ENCODE measurements around the gene PGPEP1. TPM values are rescaled to one million over a fixed set of nuclear protein-coding genes. Genes with fewer than 3 reads are reported as not detected.
"Not testable (repeated sequence)": the region's sequence is repeated elsewhere in the genome, so short reads cannot be mapped to it uniquely, and the experiment has no call there.

PGPEP1 gene
- total RNA-seq, 4 donors from 2014 or later: 15.6 to 25.2 (median 18.0) TPM

GRCh38 chr19:18345296-18345695 lies 4.9 kb downstream of the PGPEP1 start:
- ATAC-seq (ENCODE audit: low FRiP score): no peak
- DNase-seq (ENCODE audit: low spot score): no peak
- TF ChIP-seq, protein P1, sequence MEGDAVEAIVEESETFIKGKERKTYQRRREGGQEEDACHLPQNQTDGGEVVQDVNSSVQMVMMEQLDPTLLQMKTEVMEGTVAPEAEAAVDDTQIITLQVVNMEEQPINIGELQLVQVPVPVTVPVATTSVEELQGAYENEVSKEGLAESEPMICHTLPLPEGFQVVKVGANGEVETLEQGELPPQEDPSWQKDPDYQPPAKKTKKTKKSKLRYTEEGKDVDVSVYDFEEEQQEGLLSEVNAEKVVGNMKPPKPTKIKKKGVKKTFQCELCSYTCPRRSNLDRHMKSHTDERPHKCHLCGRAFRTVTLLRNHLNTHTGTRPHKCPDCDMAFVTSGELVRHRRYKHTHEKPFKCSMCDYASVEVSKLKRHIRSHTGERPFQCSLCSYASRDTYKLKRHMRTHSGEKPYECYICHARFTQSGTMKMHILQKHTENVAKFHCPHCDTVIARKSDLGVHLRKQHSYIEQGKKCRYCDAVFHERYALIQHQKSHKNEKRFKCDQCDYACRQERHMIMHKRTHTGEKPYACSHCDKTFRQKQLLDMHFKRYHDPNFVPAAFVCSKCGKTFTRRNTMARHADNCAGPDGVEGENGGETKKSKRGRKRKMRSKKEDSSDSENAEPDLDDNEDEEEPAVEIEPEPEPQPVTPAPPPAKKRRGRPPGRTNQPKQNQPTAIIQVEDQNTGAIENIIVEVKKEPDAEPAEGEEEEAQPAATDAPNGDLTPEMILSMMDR (IDR thresholded peaks at IDR 0.05): no peak

DNA sequence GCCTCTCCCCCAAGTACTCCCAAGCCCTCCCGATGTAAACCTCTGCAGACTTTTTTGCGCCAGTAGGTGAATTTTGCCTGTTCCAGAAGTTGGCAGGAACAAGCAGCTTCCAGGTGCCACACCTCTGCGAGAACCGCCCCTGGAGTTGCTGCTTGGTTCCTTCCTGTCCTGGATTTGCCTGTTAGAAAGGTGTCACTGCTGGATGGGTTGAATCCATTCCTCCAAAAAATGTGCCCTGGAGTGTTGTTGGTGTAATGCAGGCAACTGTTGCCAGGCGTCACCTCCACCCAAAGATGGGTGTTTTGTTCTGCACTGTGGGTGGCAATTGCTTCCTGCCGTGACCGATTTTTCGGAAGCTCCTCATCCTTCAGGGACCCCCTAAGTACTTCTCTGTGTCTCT lies 5.7 kb downstream of the PGPEP1 start:
- DNase-seq (ENCODE audit: low spot score): no peak
- TF ChIP-seq, protein P1 (IDR thresholded peaks at IDR 0.05): no peak
- ATAC-seq (ENCODE audit: low FRiP score): no peak

DNA sequence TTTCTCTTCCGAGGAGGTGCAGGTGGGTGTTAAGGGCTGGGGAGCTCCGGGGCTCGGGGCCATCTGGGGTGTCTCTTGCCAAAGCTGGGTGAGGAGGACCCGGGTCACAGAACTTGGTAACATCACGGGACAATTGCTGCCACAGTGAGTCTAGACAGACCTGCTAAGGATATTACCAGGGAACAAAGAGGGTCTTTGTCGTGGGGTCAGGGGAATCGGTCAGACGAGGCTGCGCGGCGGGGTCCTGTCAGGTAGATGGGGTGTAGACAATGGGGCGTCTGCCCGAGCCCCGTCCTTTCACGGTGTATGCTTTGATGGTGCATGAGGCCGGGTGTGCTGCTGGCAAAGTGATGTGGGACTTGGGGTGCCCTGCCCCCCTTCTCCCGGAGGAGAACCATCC lies 7.8 kb downstream of the PGPEP1 start:
- TF ChIP-seq, protein P1 (IDR thresholded peaks at IDR 0.05): no peak
- ATAC-seq (ENCODE audit: low FRiP score): no peak

GRCh38 chr19:18348818-18349339 lies 8.5 kb downstream of the PGPEP1 start:
- ATAC-seq (ENCODE audit: low FRiP score); DNase-seq (ENCODE audit: low spot score): not testable (repeated sequence)

More for the DNA sequence above, 7.8 kb downstream of the PGPEP1 start:
- no peak for DNase-seq (ENCODE audit: low spot score)

- TF ChIP-seq, protein P1 (IDR thresholded peaks at IDR 0.05): no peak
- DNase-seq (ENCODE audit: low spot score) (peak; percentile 51), ATAC-seq (ENCODE audit: low FRiP score) (peak; percentile 49)
Measured at GRCh38 chr19:18349524-18350128, 9.2 kb downstream of the PGPEP1 start.

- DNase-seq (ENCODE audit: low spot score): no peak
- no peak for ATAC-seq (ENCODE audit: low FRiP score)
- TF ChIP-seq, protein P1 (IDR thresholded peaks at IDR 0.05): no peak
Measured at GRCh38 chr19:18350490-18350889, 10.1 kb downstream of the PGPEP1 start.

GRCh38 chr19:18351544-18351943 lies 11.1 kb downstream of the PGPEP1 start:
- TF ChIP-seq, protein P1 (IDR thresholded peaks at IDR 0.05): no peak
- no peak for DNase-seq (ENCODE audit: low spot score)

More at GRCh38 chr19:18351544-18351943, 11.1 kb downstream of the PGPEP1 start:
- ATAC-seq (ENCODE audit: low FRiP score): no peak
